IMR-90 (cell line): ENCODE data around the gene UNC13A. TPM values are rescaled to one million over a fixed set of nuclear protein-coding genes. Genes with fewer than 3 reads are reported as not detected.

Experiments used
- ATAC-seq: fragments of 200-7000 bp; cut with Tn5 transposase; 2 replicates; pipeline ENCODE4 v1.9.1; 2020; ENCODE audit warnings: low read depth, mild to moderate bottlenecking, moderate library complexity
- BruUV-seq: library from RNA; stranded (reverse); fragments of 400-500 nt; replicated peaks from 2 replicates; lab custom pipeline; 2021; lab: Mats Ljungman, UMichigan
- CTCF ChIA-PET: fragments of 300-600 bp; formaldehyde crosslinking; extraction: SDS; loops from one replicate; lab custom pipeline; 2021; ENCODE audit warnings: antibody characterized with exemption; lab: Yijun Ruan, JAX
- POLR2A ChIA-PET: fragments of 300-600 bp; sonication (Branson Sonifier 250); formaldehyde crosslinking; loops from one replicate; lab custom pipeline; 2022; ENCODE audit warnings: antibody characterized with exemption; ENCODE audit not compliant: unreplicated experiment; lab: Charles Lee
- DNase-seq: peaks from one replicate; pipeline ENCODE4 v3.0.0; 2013
- H2AFZ ChIP-seq: replicated peaks from 2 replicates; pipeline ENCODE3; 2013; ENCODE audit warnings: low read length, mild to moderate bottlenecking; ENCODE audit not compliant: poor library complexity
- H2AK5ac ChIP-seq: 2 replicates; pipeline ENCODE4 v1.6.1; 2013; ENCODE audit warnings: low read depth, low read length, inconsistent platforms
- H2AK9ac ChIP-seq: replicated peaks from 2 replicates; pipeline ENCODE3; 2013; ENCODE audit warnings: mild to moderate bottlenecking, low read depth, low read length, moderate library complexity; ENCODE audit not compliant: poor library complexity
- H2BK120ac ChIP-seq: 2 replicates; pipeline ENCODE4 v1.6.1; 2013; ENCODE audit warnings: low read depth, low read length, inconsistent platforms
- H2BK15ac ChIP-seq: 3 replicates; pipeline ENCODE4 v1.6.1; 2013; ENCODE audit warnings: low read depth, low read length, inconsistent platforms
- H2BK20ac ChIP-seq: 2 replicates; pipeline ENCODE4 v1.6.1; 2013; ENCODE audit warnings: low read depth, mild to moderate bottlenecking, inconsistent platforms, low read length, moderate library complexity
- H2BK5ac ChIP-seq: 2 replicates; pipeline ENCODE4 v1.6.1; 2013; ENCODE audit warnings: mild to moderate bottlenecking, low read depth, low read length, inconsistent platforms; ENCODE audit not compliant: poor library complexity, severe bottlenecking
- H3K14ac ChIP-seq: replicated peaks from 2 replicates; pipeline ENCODE4 v1.6.1; 2013; ENCODE audit warnings: low read depth, low read length, inconsistent platforms
- H3K18ac ChIP-seq: 2 replicates; pipeline ENCODE4 v1.6.1; 2013; ENCODE audit warnings: low read depth, low read length, control low read depth
- H3K23ac ChIP-seq: 2 replicates; pipeline ENCODE4 v1.6.1; 2013; ENCODE audit warnings: low read depth, low read length, inconsistent platforms
- H3K27ac ChIP-seq: 2 replicates; pipeline ENCODE4 v1.5.1; 2013; ENCODE audit warnings: mild to moderate bottlenecking, control low read depth, low read length; ENCODE audit not compliant: insufficient read depth
- H3K27me3 ChIP-seq: 2 replicates; pipeline ENCODE4 v1.6.1; 2013; ENCODE audit warnings: low read length; ENCODE audit not compliant: control insufficient read depth, insufficient read depth
- H3K36me3 ChIP-seq: 2 replicates; pipeline ENCODE4 v1.6.1; 2013; ENCODE audit warnings: low read length, mixed read lengths; ENCODE audit not compliant: control insufficient read depth, insufficient read depth
- H3K4ac ChIP-seq: 2 replicates; pipeline ENCODE4 v1.6.1; 2013; ENCODE audit warnings: low read depth, low read length, inconsistent platforms
- H3K4me1 ChIP-seq: 2 replicates; pipeline ENCODE4 v1.6.1; 2013; ENCODE audit warnings: low read length, mixed read lengths; ENCODE audit not compliant: control insufficient read depth, insufficient read depth
- H3K4me2 ChIP-seq: 2 replicates; pipeline ENCODE4 v1.6.1; 2013; ENCODE audit warnings: low read depth, mild to moderate bottlenecking, control low read depth, low read length, moderate library complexity
- H3K4me3 ChIP-seq: 2 replicates; pipeline ENCODE4 v1.5.1; 2013; ENCODE audit warnings: low read depth, mild to moderate bottlenecking, control low read depth, low read length, moderate library complexity; ENCODE audit not compliant: insufficient read depth
- H3K56ac ChIP-seq: 2 replicates; pipeline ENCODE4 v1.6.1; 2013; ENCODE audit warnings: low read length, inconsistent platforms; ENCODE audit not compliant: insufficient read depth; ENCODE audit errors: extremely low read depth
- H3K79me1 ChIP-seq, 2 experiments: 2 replicates each; pipeline ENCODE4 v1.6.1; 2013; ENCODE audit warnings: low read length in 2 of 2, inconsistent platforms in 1 of 2, low read depth in 1 of 2
- H3K9ac ChIP-seq: 2 replicates; pipeline ENCODE4 v1.6.1; 2013; ENCODE audit warnings: low read depth, low read length, control low read depth
- H3K9me1 ChIP-seq: 2 replicates; pipeline ENCODE4 v1.6.1; 2013; ENCODE audit warnings: low read length, inconsistent platforms; ENCODE audit not compliant: insufficient read depth
- H3K9me3 ChIP-seq: 2 replicates; pipeline ENCODE4 v1.6.1; 2013; ENCODE audit warnings: low read length; ENCODE audit not compliant: control insufficient read depth, insufficient read depth
- H4K20me1 ChIP-seq: 2 replicates; pipeline ENCODE4 v1.6.1; 2013; ENCODE audit warnings: low read length, inconsistent platforms; ENCODE audit not compliant: insufficient read depth
- H4K5ac ChIP-seq: 2 replicates; pipeline ENCODE4 v1.6.1; 2013; ENCODE audit warnings: mild to moderate bottlenecking, low read depth, low read length, control low read depth
- H4K8ac ChIP-seq, 2 experiments: 2 replicates each; pipeline ENCODE4 v1.6.1; 2013; ENCODE audit warnings: low read depth in 2 of 2, low read length in 2 of 2, control low read depth in 1 of 2, inconsistent platforms in 1 of 2
- H4K91ac ChIP-seq: 2 replicates; pipeline ENCODE4 v1.6.1; 2013; ENCODE audit warnings: low read depth, low read length, inconsistent platforms; ENCODE audit not compliant: insufficient read depth
- BHLHE40 ChIP-seq: fragments of 150-350 bp; IDR thresholded peaks from 2 replicates; pipeline ENCODE4 v1.6.1; 2016; ENCODE audit warnings: mild to moderate bottlenecking, low read depth, low read length
- CEBPB ChIP-seq: IDR thresholded peaks from 2 replicates; pipeline ENCODE4 v1.6.1; 2012; ENCODE audit warnings: low read depth, low read length, improper control_type of control experiment
- CHD1 ChIP-seq: IDR thresholded peaks from 2 replicates; pipeline ENCODE4 v1.6.1; 2012; ENCODE audit warnings: low read depth, low read length, improper control_type of control experiment
- FOS ChIP-seq: fragments of 150-350 bp; IDR thresholded peaks from 2 replicates; pipeline ENCODE4 v1.6.1; 2016; ENCODE audit warnings: low read depth, low read length
- MAFK ChIP-seq: IDR thresholded peaks from 2 replicates; pipeline ENCODE4 v1.6.1; 2012; ENCODE audit warnings: low read depth, low read length, improper control_type of control experiment
- MAZ ChIP-seq: IDR thresholded peaks from 2 replicates; pipeline ENCODE4 v1.6.1; 2012; ENCODE audit warnings: low read depth, mild to moderate bottlenecking, low read length, improper control_type of control experiment, moderate library complexity, borderline replicate concordance
- MXI1 ChIP-seq: IDR thresholded peaks from 2 replicates; pipeline ENCODE4 v1.6.1; 2012; ENCODE audit warnings: low read depth, mild to moderate bottlenecking, low read length, moderate library complexity, borderline replicate concordance
- NFE2L2 ChIP-seq: fragments of 150-350 bp; IDR thresholded peaks from 2 replicates; pipeline ENCODE4 v1.6.1; 2016; ENCODE audit warnings: low read depth, mild to moderate bottlenecking, low read length
- POLR2A ChIP-seq: IDR thresholded peaks from 2 replicates; pipeline ENCODE4 v1.6.1; 2012; ENCODE audit warnings: mild to moderate bottlenecking, low read depth, low read length
- RAD21 ChIP-seq: IDR thresholded peaks from 2 replicates; pipeline ENCODE4 v1.6.1; 2012; ENCODE audit warnings: low read length, improper control_type of control experiment
- RCOR1 ChIP-seq: IDR thresholded peaks from 2 replicates; pipeline ENCODE4 v1.6.1; 2012; ENCODE audit warnings: mild to moderate bottlenecking, low read length, improper control_type of control experiment; ENCODE audit not compliant: insufficient replicate concordance
- RFX5 ChIP-seq: IDR thresholded peaks from 2 replicates; pipeline ENCODE4 v1.8.0; 2012; ENCODE audit warnings: low read depth, mild to moderate bottlenecking, low read length, moderate library complexity
- SMC3 ChIP-seq: fragments of 150-350 bp; IDR thresholded peaks from 2 replicates; pipeline ENCODE4 v1.6.1; 2016; ENCODE audit warnings: low read depth, mild to moderate bottlenecking, antibody characterized with exemption, low read length, moderate library complexity
- WGBS, 2 experiments: methylation state at CpG; one replicate each; pipeline versions ENCODE4 v1.1.5 to v1.1.7; 2013; ENCODE audit warnings: missing lambda C conversion rate in 2 of 2; ENCODE audit not compliant: insufficient read length in 1 of 2; ENCODE audit errors: extremely low coverage in 2 of 2; 5-methylcytosine and 5-hydroxymethylcytosine counted together
- dilution Hi-C: fragments of 300-500 bp; cut with HindIII; formaldehyde crosslinking; loops from one replicate; pipeline ENCODE4 v1.14.3; 2018; ENCODE audit warnings: low sequenced_read_pairs; ENCODE audit not compliant: unreplicated experiment
- in situ Hi-C: fragments of 300-500 bp; cut with MboI; formaldehyde crosslinking; loops from 3 replicates; pipeline ENCODE4 v1.14.3; 2019; ENCODE audit warnings: low sequenced_read_pairs, inconsistent platforms, mixed read lengths
- intact Hi-C: fragments of 100-400 bp; cut with micrococcal nuclease; formaldehyde crosslinking; loops from 2 replicates; pipeline ENCODE4 v1.10.0; 2022
- polyA plus RNA-seq, 3 experiments: library from polyadenylated mRNA; depleted of rRNA; stranded (reverse); fragments of >200 nt; gene quantifications; 2 replicates each; pipeline ENCODE4 v1.2.3, GENCODE V29; 2012; ENCODE audit warnings: low replicate concordance in 1 of 3
- total RNA-seq: library from RNA; depleted of rRNA; stranded (reverse); fragments of >200 nt; gene quantifications from 2 replicates; pipeline ENCODE4 v1.2.3, GENCODE V29; 2012
- TF ChIP-seq, protein P1 (sequence below): conservative IDR thresholded peaks from 2 replicates; pipeline ENCODE4 v1.5.1; 2012; ENCODE audit warnings: mild to moderate bottlenecking, low read depth, low read length, improper control_type of control experiment
- TF ChIP-seq, protein P2 (sequence below): fragments of 150-350 bp; IDR thresholded peaks from 2 replicates; pipeline ENCODE4 v1.6.1; 2016; ENCODE audit warnings: low read depth, mild to moderate bottlenecking, low read length, moderate library complexity, borderline replicate concordance
- TF ChIP-seq, protein P3 (sequence below): fragments of 150-350 bp; IDR thresholded peaks from 2 replicates; pipeline ENCODE4 v1.6.1; 2017; ENCODE audit warnings: mild to moderate bottlenecking, antibody characterized with exemption, low read length, low read depth

UNC13A gene
- total and polyA plus RNA-seq, 2 of the 4 experiments (the other 2 are of a cell fraction) = 0.18 to 0.22 TPM

DNA sequence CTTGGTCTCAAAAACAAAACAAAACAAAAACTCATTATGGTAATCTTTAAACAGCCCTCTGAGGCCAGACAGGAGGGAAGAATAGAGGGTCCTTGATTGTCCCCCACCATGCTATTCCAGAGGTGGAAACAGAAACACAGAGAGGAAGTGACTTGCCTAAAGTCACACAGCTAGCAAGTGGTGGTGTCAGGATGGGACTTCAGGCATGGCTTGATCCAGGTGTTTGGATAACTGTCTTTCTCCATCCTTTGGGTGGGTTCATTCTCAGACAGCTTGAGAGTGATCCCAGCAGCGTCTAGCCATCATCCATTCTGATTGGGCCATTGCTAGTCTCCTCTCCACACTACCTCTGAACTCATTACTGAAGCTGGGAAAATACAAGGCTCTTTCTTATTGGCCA lies 120.2 kb downstream of the UNC13A start:
- no peak overlapping the region for H3K27ac ChIP-seq
- H4K5ac ChIP-seq = no peak overlapping the region
- DNase-seq (no peak), ATAC-seq (no peak)
- no TSS peak for BruUV-seq
- H3K4me1 ChIP-seq = peaks cover 5% of the 10 kb centered on the region
- POLR2A ChIA-PET = no interaction called here
- peaks cover 7% of the 10 kb centered on the region for H4K20me1 ChIP-seq
- no peaks in the 10 kb centered on the region for H3K9me3 ChIP-seq
- H3K79me1 ChIP-seq = peaks cover 10 to 26% of the 10 kb centered on the region in 2 experiments
- H2BK120ac ChIP-seq = no peak overlapping the region
- H2AFZ ChIP-seq = no peak overlapping the region
- H3K18ac ChIP-seq = no peak overlapping the region
- CTCF ChIA-PET = no interaction called here
- in situ Hi-C loops = no loop called here
- no peaks in the 10 kb centered on the region for H3K9me1 ChIP-seq
- H2AK5ac ChIP-seq = no peak overlapping the region
- H2BK20ac ChIP-seq = no peak overlapping the region
- H3K4ac ChIP-seq = no peak overlapping the region
- H3K56ac ChIP-seq = no peak overlapping the region
- H3K23ac ChIP-seq = no peak overlapping the region
- no peak overlapping the region for H3K4me2 ChIP-seq
- no CpG with 5 or more reads among the region's 1 CpG for WGBS, 2 experiments
- H3K4me3 ChIP-seq = no peak overlapping the region
- H3K27me3 ChIP-seq = no peaks in the 10 kb centered on the region
- no peak overlapping the region for H2BK5ac ChIP-seq
- no peak overlapping the region for H2BK15ac ChIP-seq
- intact Hi-C loops = no loop called here
- no peak overlapping the region for H2AK9ac ChIP-seq
- H4K8ac ChIP-seq = no peak overlapping the region
- no peak overlapping the region for H3K9ac ChIP-seq
- H4K91ac ChIP-seq = no peak overlapping the region
- dilution Hi-C loops = no loop called here
- TF ChIP-seq MAFK (no peak), RFX5 (no peak), MXI1 (no peak), SMC3 (no peak), CHD1 (no peak), RAD21 (no peak), POLR2A (no peak), MAZ (no peak), BHLHE40 (no peak), FOS (no peak), NFE2L2 (no peak), CEBPB (no peak), RCOR1 (no peak)
- TF ChIP-seq, protein P1, sequence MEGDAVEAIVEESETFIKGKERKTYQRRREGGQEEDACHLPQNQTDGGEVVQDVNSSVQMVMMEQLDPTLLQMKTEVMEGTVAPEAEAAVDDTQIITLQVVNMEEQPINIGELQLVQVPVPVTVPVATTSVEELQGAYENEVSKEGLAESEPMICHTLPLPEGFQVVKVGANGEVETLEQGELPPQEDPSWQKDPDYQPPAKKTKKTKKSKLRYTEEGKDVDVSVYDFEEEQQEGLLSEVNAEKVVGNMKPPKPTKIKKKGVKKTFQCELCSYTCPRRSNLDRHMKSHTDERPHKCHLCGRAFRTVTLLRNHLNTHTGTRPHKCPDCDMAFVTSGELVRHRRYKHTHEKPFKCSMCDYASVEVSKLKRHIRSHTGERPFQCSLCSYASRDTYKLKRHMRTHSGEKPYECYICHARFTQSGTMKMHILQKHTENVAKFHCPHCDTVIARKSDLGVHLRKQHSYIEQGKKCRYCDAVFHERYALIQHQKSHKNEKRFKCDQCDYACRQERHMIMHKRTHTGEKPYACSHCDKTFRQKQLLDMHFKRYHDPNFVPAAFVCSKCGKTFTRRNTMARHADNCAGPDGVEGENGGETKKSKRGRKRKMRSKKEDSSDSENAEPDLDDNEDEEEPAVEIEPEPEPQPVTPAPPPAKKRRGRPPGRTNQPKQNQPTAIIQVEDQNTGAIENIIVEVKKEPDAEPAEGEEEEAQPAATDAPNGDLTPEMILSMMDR = no peak
- TF ChIP-seq, protein P2, sequence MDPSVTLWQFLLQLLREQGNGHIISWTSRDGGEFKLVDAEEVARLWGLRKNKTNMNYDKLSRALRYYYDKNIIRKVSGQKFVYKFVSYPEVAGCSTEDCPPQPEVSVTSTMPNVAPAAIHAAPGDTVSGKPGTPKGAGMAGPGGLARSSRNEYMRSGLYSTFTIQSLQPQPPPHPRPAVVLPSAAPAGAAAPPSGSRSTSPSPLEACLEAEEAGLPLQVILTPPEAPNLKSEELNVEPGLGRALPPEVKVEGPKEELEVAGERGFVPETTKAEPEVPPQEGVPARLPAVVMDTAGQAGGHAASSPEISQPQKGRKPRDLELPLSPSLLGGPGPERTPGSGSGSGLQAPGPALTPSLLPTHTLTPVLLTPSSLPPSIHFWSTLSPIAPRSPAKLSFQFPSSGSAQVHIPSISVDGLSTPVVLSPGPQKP = no peak
- TF ChIP-seq, protein P3, sequence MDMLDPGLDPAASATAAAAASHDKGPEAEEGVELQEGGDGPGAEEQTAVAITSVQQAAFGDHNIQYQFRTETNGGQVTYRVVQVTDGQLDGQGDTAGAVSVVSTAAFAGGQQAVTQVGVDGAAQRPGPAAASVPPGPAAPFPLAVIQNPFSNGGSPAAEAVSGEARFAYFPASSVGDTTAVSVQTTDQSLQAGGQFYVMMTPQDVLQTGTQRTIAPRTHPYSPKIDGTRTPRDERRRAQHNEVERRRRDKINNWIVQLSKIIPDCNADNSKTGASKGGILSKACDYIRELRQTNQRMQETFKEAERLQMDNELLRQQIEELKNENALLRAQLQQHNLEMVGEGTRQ = no peak
- H3K36me3 ChIP-seq = peaks cover 51% of the 10 kb centered on the region
- no peak overlapping the region for H3K14ac ChIP-seq
